HG02885 (cell line): Measurements from ENCODE around the gene SPTSSA.

Experiments used
- ATAC-seq: cut with Tn5 transposase; IDR thresholded peaks from one replicate; pipeline ENCODE4 v1.9.1; 2021; ENCODE audit warnings: mild to moderate bottlenecking; ENCODE audit not compliant: unreplicated experiment, poor library complexity

SPTSSA gene

GRCh38 chr14:34474187-34474679 lies 12.2 kb upstream of the SPTSSA start:
- ATAC-seq = no peak

DNA sequence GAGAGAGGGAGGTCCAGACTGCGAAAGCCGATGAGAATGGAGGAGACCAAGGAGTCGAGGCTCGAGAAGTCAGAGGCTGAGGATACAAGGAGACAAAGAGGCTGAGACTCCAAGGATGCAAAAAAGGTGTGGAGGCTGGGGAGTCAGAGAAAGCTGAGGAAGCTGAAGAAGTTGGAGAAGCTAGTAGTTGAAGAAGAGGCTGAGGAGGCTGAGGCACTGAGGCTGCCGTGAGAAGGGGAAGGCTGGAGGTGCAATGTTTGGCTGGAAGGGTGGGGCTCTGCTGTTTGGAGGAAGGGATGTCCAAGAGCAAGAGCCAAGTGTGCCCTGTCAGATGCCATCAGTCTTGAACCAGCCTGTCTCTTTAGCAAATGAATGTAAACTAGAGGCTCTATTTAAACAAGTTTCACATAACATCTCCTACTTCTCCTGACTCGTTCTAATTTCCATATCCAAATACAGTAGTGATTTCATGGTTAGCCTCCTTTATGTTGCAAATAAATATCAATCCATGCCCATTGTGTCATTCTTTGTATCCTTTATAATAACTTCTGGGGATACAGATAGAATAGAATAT lies 10.8 kb upstream of the SPTSSA start:
- no peak for ATAC-seq

- no peak for ATAC-seq
Observed at GRCh38 chr14:34470319-34470718, 8.3 kb upstream of the SPTSSA start.

GRCh38 chr14:34466691-34467090 lies 4.7 kb upstream of the SPTSSA start:
- no peak for ATAC-seq

DNA sequence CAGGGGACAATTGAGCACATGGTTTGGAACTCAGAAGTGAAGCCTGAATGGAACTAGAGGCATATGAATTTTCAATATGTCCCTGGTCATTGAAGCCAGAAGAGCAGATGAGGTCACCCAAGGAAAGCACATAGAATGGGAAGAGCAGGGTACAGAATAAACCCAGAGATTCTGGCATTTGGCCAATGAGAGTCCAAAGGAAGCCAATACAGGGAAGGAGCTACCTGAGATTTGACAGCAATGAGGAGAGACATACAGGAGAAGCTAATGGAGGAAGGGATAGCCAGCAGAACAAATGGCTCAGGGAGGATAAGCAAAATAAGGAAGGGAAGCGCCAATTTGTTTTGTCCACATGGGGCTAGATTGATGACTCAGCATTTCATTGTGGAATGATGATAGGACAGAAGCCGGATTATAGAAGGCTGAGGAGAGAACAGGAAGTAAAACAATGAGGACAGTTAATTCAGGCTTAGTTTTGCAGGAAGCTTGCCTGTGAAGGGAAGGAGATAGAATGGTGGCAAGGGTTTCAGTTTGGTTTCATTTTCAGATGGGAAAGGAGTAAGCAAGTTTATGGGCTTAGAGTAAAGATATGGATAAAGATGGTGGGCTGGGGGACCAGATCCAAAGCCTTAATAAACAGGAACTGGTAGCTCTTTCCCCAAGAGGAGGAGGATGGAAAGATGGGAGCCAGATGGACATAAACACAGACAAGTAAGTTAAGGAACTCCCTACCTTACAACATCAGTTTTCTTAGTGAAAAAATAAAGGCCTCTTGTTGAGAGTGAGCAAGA lies 3.2 kb upstream of the SPTSSA start:
- ATAC-seq = no peak

DNA sequence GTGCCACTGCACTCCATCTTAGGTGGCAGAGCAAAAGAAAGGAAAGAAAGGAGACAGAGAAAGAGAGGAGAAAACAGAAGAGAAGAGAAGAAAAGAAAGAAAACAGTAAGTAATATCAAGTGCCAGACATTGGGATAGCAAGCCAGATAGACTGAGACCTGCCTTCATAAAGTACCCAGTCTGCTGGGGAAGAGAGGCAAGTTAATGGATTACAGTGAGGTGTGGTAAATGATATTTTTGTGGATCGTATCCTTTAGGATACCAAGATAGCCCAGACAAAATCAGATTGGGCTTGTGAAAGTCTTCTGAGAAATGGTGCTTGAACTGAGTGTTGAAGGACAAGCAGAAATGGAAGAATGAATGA lies 1.5 kb upstream of the SPTSSA start:
- ATAC-seq = no peak

DNA sequence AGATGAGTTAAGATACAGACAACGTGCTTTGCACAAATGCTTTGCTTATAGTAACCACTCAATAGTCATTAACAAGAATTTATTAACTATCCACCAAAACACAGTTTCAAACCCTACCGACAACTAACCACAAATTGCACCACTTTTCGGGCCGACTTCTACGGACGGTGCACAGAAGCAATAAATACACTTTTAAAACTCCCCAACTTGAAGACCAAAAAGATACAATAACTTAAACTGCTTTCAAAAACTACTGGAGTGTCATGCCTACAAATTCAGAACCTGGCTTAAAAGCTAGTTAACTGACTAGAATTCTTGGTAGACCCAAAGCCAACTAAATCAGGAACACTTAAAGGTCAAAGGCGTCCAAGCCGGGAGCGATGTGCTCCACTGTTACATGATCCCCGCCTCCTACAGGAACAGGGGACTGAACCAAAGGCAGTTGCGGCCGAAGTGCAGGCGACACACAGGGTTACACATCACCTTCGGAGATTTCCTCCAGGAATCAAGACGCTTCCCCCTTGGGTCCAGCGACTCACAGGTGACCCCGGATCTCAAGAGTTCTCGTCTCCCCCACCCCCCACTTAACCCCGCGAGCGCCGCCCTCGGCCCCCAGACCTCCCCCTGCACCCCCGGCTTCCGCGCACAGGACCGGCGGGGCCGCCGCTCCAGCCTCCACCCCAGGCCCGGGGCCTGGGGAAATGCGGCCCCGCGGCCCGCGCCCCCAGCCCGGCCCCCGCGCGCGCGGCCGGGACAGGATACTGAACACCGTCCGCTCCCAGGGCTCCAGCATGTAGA lies 507 bp downstream of the SPTSSA start:
- ATAC-seq = peak; percentile 39

- ATAC-seq = no peak
Observed at GRCh38 chr14:34460841-34461240, 1.2 kb downstream of the SPTSSA start.

DNA sequence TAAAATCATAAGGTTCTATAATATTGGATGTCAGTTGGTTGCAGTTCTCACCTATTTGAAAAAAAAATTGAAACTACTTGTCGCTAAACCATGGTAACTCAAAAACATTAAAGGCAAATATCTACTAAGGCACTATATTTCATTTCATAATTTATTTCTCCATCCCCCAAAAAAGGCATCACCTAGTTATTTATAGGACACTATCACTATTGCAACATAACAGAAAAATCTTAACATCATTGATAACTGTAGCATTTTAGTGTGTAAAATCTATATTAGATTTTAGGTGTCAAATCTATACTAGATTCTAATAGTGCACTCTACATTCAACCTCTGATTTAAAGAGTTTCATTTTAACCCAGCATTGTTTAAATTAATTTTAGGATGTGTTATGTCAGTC lies 1.7 kb downstream of the SPTSSA start:
- ATAC-seq = no peak

DNA sequence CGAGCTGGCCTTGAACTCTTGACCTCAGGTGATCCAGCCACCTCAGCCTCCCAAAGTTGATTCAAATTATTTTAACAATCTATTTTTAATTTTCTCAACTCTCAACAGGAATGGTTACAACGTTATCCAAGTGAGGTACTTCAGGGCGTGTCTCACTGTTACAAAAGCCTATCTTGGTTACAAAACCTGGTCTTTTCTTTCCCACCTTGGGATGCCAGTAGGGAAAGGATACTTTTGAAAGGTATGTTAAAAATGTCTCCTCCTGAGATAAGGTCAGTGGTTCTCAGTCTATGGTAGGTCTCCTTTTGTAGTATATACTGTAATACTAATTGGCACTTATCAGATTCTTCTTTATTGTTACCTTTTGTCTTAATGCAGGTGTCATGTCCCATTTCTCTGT lies 4.9 kb downstream of the SPTSSA start:
- ATAC-seq = no peak

DNA sequence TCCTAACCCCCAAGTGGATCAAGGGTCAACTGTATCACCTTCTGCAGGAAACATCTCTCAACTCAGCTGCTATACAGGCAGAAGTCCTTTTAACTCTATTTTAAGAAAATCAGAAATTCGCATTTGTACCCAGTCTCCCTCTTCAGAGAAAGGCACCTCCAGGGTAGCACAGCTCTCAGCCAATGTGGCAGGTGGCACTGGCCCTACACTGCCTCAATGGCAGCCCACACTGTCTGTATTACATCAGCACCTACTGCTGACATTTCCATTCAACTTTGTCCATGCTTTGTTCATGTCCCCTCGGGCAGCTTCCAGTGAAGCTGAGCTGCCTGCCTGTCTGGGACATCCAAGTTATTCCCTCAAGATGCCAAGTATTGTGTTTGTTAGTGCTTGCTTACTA lies 8.8 kb downstream of the SPTSSA start:
- no peak for ATAC-seq

- no peak for ATAC-seq
Observed at GRCh38 chr14:34452258-34452822, 9.7 kb downstream of the SPTSSA start.

DNA sequence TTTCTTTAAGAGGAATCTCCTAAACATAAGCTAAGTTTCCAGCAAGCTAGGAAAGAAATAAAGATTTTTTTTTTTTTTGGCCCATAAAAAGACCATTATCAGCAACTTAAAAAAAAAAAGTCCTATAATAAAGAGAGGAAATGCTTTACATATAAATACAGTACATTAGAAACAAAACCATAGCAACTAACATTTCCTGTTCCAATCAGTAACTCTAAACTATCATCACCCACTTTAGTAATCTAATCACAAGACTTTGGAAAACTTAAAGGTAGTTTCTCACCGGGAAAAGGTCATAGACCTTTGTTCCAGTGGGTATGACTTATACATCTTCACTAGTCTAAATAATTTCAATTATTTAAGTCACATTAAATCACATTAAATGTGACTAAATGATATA lies 11.1 kb downstream of the SPTSSA start:
- no peak for ATAC-seq

DNA sequence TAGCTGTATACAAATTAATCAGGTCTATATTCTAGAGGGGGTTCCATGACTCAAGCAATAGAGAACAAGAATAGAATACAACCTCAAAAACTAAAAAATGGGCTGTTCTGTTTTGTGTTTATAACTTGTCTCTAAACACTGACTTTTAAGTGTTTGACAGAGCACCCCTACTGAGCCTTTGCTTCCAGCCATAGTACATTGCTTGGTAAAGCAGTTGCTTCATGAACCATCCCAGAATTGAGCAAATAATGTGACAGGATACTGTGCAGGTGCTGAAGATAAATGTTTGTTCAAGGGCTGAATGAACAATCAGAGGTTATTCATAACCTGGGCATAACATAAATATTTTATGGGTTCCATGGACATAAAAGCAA lies 11.5 kb downstream of the SPTSSA start:
- no peak for ATAC-seq

- ATAC-seq = no peak
Observed at GRCh38 chr14:34449819-34450541, 12.1 kb downstream of the SPTSSA start.

DNA sequence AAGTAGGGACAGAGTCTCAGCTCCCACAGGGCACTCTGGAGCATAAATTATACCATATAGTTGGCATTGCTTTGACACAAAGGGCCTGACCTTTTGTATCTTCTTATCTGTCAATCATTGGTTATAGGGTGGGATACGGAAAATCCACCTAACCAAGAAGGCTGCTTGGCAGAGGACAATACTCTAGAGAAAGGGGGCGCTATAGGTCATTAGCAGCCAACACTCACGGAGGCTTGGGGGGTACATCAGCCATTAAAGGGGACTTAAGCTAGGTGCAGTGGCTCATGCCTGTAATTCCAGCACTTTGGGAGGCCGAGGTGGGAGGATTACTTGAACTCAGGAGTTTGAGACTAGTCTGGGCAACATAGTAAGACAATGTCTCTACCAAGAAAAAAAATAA lies 22.9 kb downstream of the SPTSSA start:
- ATAC-seq = no peak

DNA sequence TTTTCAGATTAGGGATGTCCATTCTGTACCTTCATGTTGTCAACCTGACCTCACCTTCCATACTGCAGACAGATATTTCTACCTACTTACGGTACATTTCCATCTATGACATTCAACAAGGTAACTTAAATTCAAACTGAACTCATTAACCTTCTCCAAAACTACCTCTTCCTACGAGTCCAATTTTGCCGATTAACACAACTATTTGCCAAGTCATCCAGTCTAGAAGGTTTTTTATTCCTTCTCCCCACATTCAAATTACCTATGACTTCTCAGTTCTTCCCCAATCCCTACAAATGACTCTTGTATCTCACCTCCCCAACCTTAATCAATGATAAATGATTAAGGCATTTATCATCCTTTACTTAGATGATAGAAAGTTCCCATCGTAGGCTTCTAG lies 23.6 kb downstream of the SPTSSA start:
- no peak for ATAC-seq

- ATAC-seq = no peak
Observed at GRCh38 chr14:34437729-34438080, 24.3 kb downstream of the SPTSSA start.

GRCh38 chr14:34436960-34437728 lies 24.9 kb downstream of the SPTSSA start:
- no peak for ATAC-seq
